Measurements from ENCODE around the gene THAP9.

DNA sequence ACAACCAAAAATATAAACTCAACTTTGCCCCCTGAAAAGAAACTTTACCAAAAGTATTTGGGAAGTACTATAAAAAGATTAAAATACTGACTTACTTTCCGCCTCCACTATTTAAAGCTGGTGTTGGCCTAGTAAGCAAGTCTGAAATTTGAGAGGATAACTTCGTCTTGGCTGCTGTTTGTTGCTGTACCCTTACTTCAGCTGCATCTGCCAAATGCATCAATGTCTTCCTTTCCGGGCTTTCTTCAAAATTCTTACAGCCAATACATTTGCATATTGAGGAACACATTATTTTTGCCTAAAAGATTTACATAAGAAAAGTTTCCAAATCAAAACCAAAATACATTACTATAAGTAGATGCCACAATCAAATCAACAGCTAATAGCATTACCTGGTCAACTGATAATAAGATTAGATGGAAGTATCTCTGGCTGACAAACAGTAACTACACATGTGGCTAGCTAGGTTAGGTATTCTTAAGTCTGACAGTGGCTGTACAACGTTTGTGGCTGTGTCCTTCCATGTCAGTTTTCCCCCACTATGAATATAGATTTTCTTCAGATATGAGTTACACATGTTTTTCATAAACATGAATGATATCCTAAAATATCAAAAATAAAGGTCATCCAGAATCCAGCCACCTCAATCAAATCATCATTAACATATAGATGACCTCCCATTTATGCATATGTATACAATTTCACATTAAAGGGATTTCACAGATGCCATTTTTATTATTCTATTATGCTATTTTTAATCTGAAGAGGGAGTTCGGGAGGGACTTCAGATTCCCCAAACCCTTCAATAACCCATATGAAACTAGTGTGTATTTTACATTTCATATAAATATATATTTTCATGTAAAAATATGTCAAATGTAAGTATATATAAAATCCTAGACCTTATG, 30.6 kb downstream of the THAP9 start:
- TF ChIP-seq CTCF (IDR thresholded peaks at IDR 0.05) (no peak), ZFX (IDR thresholded peaks at IDR 0.05; ENCODE audit: borderline replicate concordance) (no peak)
